Uterus (tissue), 2 donors: ENCODE data around the gene HOXC12.

ENCODE experiments used
- CTCF ChIP-seq, 4 experiments: fragments of 200-600 bp in 2 of 4; fragments of 450-650 bp in 2 of 4; sonication (generic) in 2 of 4; IDR thresholded peaks; one replicate each; pipeline ENCODE4 v1.5.1; 2016 to 2019; ENCODE audit warnings: antibody characterized with exemption in 4 of 4, mild to moderate bottlenecking in 2 of 4, moderate library complexity in 1 of 4
- POLR2A ChIP-seq, 2 donors: fragments of 450-650 bp; IDR thresholded peaks; one replicate each; pipeline ENCODE4 v1.6.1; 2016; ENCODE audit warnings: antibody characterized with exemption in 2 of 2, mild to moderate bottlenecking in 1 of 2, moderate library complexity in 1 of 2

DNA sequence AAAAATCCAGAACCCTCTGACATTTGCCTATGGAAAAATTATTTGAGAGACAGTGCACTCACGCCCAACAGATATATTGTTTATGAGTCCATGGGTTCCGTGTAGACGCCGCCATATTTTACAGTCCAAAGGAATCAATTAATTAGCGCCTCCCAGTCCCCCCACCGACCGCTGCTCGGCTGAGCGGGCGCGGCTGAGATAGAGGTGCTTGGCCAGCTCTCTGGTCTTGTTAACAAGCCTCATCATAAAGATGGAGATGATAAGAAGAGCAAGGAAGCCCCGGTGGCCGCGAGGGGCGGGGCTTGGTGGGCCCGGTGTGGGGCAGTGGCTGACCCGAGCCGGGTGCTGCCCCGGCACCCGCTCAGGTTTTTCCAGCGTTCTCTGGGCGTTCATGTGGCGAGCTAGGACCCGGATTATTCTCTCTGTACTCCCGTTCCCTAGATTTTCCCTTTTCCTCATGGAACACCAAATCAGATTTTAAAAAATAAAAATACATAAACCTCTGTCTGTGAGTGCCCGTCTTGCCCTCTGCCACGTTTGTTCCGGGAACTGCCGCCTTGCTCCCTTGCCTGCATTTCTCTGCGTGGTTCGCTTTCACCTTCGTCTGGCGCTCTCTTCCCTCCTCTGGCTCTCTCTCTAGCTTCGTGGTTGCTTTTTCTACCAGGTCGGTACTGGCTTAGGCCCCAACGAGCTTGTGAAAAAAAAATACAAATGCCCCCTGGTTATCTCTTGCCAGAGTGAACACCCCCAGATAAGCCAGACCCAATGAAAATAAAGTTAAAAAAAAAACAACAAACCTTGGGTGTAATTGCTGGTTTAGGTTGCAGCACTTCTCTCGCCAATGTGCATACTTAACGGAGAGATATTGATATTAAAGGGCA is 9.0 kb downstream of the HOXC12 start:
- TF ChIP-seq CTCF (IDR thresholded peaks at IDR 0.05) (no peak), POLR2A (IDR thresholded peaks at IDR 0.05) (no peak)
